ENCODE measurements around the gene RDH5.
A peak's percentile ranks its signal among the peaks of the same experiment; 100 is the strongest.

The RDH5 gene

DNA sequence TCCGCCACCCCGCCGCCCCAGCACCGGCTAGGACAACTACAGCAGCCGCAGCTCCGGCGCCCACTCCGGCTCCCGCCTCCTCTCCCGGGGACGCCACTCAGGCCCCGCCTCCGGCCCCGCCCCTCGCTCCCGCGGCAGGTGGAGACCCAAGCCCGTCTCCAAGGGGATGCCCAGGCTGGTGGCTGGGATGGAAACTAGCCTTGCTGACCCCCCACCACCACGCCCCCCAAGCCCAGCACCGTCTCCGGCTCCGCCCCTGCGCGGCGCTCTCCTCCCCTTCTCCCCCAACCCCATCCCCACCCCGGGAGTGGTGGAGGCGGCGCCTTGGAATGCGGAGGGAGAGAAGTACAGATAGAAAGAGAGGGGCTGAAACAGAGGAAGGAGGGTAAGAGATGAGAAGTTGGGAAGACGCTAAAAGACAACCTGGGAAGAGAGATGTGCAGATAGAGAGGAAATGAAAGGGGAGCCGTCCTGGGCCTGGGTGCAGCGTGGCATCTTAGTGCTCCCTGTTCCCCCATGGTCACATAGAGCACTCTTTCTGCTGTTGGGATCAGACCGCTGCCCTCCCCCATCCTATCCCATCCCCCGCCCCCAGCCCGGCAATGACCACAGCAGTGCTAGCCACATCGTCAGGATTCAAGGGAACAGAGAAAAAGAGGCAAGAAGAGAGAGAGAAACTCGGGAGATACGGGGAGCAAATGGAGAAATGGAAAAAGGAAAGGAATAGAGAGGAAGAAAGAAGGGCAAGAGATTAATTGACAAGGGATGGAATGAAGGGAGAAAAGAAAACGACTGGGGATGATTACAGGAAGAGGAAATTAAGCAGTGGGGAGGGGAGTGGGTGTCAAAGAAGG lies 12.1 kb upstream of the RDH5 start, which contains the start of gene ITGA7:
Gene ITGA7 (minus strand): TSS at position 64 of the 854 bp plus-strand sequence. CDS start 222 bp downstream, outside the sequence.
- TF ChIP-seq CTCF (conservative IDR thresholded peaks at IDR 0.05), result no peak
- TF ChIP-seq ZFX (IDR thresholded peaks at IDR 0.05), result no peak
- no peak within 1 kb of the TSS for H3K27ac ChIP-seq

DNA sequence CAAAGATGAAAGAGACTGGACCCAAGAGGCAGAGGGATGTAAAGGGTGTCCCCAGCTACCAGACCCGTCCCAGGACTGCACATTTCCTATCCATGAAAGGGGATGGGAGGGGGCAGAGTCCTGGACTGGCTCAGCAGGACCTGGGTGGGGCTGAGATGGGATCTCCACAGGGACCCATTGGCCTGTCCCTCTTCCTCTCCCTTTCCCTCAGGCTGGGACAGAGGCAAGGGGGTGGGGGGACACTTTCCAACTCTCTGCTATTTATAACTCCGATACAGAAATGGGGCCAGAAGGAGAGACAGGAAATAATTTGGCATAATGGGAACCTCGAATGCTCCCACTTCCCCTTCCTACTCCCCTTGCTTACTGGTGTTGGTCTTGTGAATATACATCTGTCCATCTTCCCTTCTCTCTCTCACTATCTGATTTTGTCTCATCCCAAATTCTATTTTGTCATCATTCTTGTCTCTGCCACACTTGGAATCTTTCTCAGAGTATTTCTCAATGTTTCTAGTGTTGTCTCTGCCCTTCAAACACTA lies 11.4 kb upstream of the RDH5 start:
- TF ChIP-seq ZFX (IDR thresholded peaks at IDR 0.05) (no peak), CTCF (conservative IDR thresholded peaks at IDR 0.05) (no peak)
- no peak overlapping the region for H3K27ac ChIP-seq

- H3K27ac ChIP-seq, result no peak overlapping the region
- no peak for TF ChIP-seq ZFX (IDR thresholded peaks at IDR 0.05)
- TF ChIP-seq CTCF (conservative IDR thresholded peaks at IDR 0.05), result no peak
Measured at GRCh38 chr12:55711786-55712553, 8.2 kb upstream of the RDH5 start.

- no peak overlapping the region for H3K27ac ChIP-seq
- TF ChIP-seq CTCF (conservative IDR thresholded peaks at IDR 0.05) (no peak), ZFX (IDR thresholded peaks at IDR 0.05) (no peak)
Measured at GRCh38 chr12:55712700-55713415, 7.3 kb upstream of the RDH5 start.

DNA sequence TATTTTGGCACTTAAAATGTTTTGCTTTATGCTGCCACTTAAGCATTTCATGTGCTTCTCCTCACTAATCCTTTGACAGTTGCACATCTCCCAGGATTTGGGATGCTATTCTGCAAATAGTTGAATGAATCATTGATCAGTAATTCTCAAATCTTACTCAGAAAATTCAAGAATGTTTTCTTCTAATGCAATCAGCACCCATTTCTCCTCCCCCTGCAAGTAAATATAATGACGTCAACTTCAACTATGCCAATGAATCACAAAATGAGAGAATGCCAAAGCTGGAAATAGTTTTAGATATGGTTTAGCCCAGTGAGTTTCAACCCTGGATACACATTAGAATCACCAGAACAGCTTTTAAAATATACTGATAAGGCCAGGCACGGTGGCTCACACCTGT lies 6.5 kb upstream of the RDH5 start:
- no peak overlapping the region for H3K27ac ChIP-seq
- no peak for TF ChIP-seq CTCF (conservative IDR thresholded peaks at IDR 0.05)
- TF ChIP-seq ZFX (IDR thresholded peaks at IDR 0.05), result no peak

GRCh38 chr12:55715169-55715764 lies 4.9 kb upstream of the RDH5 start:
- TF ChIP-seq ZFX (IDR thresholded peaks at IDR 0.05) (no peak), CTCF (conservative IDR thresholded peaks at IDR 0.05) (no peak)
- peak overlapping the region; percentile 74 for H3K27ac ChIP-seq

All from C4-2B (cell line).